Fibroblast of the aortic adventitia (primary cell): ENCODE measurements around the gene VEGFB. TPM values are rescaled to one million over a fixed set of nuclear protein-coding genes. Genes with fewer than 3 reads are reported as not detected.

Experiments used
- DNase-seq: peaks from one replicate; pipeline ENCODE4 v3.0.0-alpha.2; 2010; ENCODE audit warnings: low read depth
- H3K4me3 ChIP-seq: 2 replicates; pipeline ENCODE4 v1.5.1; 2011; ENCODE audit warnings: low read depth, mild to moderate bottlenecking, control low read depth, low read length, moderate library complexity
- total RNA-seq: library from RNA; depleted of rRNA; stranded (reverse); fragments of >200 nt; gene quantifications from 2 replicates; pipeline ENCODE4 v1.2.3, GENCODE V29; 2012; ENCODE audit warnings: low replicate concordance
- TF ChIP-seq, protein P1 (sequence below): IDR thresholded peaks from 2 replicates; pipeline ENCODE4 v1.5.1; 2011; ENCODE audit warnings: mild to moderate bottlenecking, low read length, control low read depth, inconsistent platforms; ENCODE audit not compliant: insufficient read depth

The VEGFB gene
- total RNA-seq, 1 donor = 37.5 TPM

DNA sequence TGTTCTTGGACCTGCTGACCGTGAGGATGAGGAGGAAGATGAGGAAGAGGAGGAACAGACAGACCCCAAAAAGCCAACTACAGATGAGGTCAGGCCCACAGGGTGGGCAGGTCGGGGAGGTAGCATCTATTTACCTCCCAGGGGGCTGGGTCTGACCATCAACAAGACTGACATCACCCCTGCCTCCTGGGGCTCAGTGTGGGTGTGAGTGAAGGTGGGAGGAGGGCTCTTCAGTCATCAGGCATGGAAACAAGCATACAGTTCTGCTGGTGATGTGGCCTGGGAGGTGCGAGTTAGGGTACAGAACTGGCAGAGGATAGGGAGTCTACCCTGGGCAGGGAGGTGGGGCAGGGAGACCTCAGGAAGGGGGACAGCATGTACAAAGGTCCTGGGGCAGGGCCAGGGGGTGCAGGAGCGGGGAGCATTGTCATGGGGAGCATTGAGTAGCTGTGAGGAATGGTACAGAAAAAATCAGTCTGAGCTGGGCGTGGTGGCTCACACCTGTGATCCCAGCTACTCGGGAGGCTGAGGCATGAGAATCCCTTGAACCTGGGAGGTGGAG lies 25.8 kb downstream of the VEGFB start:
- H3K4me3 ChIP-seq = no peak overlapping the region
- TF ChIP-seq, protein P1, sequence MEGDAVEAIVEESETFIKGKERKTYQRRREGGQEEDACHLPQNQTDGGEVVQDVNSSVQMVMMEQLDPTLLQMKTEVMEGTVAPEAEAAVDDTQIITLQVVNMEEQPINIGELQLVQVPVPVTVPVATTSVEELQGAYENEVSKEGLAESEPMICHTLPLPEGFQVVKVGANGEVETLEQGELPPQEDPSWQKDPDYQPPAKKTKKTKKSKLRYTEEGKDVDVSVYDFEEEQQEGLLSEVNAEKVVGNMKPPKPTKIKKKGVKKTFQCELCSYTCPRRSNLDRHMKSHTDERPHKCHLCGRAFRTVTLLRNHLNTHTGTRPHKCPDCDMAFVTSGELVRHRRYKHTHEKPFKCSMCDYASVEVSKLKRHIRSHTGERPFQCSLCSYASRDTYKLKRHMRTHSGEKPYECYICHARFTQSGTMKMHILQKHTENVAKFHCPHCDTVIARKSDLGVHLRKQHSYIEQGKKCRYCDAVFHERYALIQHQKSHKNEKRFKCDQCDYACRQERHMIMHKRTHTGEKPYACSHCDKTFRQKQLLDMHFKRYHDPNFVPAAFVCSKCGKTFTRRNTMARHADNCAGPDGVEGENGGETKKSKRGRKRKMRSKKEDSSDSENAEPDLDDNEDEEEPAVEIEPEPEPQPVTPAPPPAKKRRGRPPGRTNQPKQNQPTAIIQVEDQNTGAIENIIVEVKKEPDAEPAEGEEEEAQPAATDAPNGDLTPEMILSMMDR = no peak
- DNase-seq = no peak

- no peak overlapping the region for H3K4me3 ChIP-seq
- DNase-seq = no peak
- TF ChIP-seq, protein P1 = no peak
Observed at GRCh38 chr11:64261556-64262080, 27.2 kb downstream of the VEGFB start.

GRCh38 chr11:64262271-64263002 lies 28.1 kb downstream of the VEGFB start:
- TF ChIP-seq, protein P1 = no peak
- DNase-seq = no peak
- H3K4me3 ChIP-seq = no peak overlapping the region

GRCh38 chr11:64263021-64263946 lies 28.9 kb downstream of the VEGFB start:
- no peak overlapping the region for H3K4me3 ChIP-seq
- TF ChIP-seq, protein P1 = no peak
- no peak for DNase-seq

DNA sequence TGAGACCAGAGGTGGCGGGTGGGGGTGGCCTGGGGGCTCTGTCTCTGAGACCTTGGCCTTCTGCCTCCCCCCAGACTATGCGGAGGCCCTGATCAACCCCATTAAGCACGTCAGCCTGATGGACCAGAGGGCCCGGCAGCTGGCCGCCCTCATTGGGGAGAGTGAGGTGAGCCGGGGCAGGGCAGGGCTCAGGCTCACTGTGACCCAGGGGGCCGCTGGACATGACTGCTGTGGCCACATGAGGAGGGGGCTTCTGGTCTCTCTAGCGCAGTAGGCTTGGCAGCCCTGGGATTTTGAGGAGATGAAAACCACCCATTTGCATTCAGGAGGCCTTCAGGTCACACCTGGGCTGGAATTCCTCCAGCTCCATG lies 29.5 kb downstream of the VEGFB start:
- TF ChIP-seq, protein P1 = no peak
- no peak overlapping the region for H3K4me3 ChIP-seq
- DNase-seq = no peak

DNA sequence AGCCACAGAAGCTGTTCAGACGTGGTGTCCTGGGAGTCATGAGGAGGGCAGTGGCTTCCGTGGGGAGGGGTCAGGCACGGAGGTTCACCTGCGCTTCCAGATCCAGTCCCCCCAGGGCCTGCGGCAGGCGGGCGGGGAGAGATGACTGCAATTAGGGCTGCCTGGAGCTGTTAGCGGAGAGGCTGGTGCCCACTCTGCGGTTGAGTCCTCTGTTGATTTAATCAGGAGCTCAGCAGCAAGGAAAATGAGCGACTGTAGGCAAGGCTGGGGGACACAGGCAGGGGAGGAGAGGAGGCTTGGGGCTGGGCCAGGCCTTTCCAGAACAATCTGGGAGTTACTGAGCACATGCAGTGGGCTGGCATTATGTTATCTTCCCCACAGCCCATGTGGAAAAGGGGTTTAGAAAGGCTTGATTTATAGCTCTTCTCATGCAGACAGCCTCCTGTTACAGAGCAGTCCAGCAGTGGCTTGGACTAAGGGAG lies 30.0 kb downstream of the VEGFB start:
- TF ChIP-seq, protein P1 = no peak
- DNase-seq = no peak
- no peak overlapping the region for H3K4me3 ChIP-seq
